WTC11 (cell line): ENCODE measurements around the gene CCDC57.
A peak's percentile ranks its signal among the peaks of the same experiment; 100 is the strongest.

Experiments used
- FOXJ3 ChIP-seq: sonication (generic); formaldehyde crosslinking; IDR thresholded peaks from 2 replicates; pipeline ENCODE4 v1.9.0; 2021; ENCODE audit warnings: missing genetic modification reagents, mild to moderate bottlenecking, borderline replicate concordance
- FOXP1 ChIP-seq: sonication (generic); formaldehyde crosslinking; IDR thresholded peaks from 2 replicates; pipeline ENCODE4 v1.8.0; 2022; ENCODE audit warnings: missing genetic modification reagents, mild to moderate bottlenecking, moderate library complexity, borderline replicate concordance
- IRF2 ChIP-seq: sonication (generic); formaldehyde crosslinking; IDR thresholded peaks from 2 replicates; pipeline ENCODE4 v1.8.0; 2022; ENCODE audit warnings: low read depth, missing genetic modification reagents, borderline replicate concordance
- SOX15 ChIP-seq: fragments of 250-450 bp; sonication (Bioruptor Pico); IDR thresholded peaks from 2 replicates; pipeline ENCODE4 v1.9.0; 2021; ENCODE audit warnings: mild to moderate bottlenecking
- ZNF317 ChIP-seq: sonication (generic); formaldehyde crosslinking; IDR thresholded peaks from 2 replicates; pipeline ENCODE4 v1.8.1; 2023; ENCODE audit warnings: low read depth, mild to moderate bottlenecking, moderate library complexity, missing genetic modification reagents, borderline replicate concordance
- TF ChIP-seq, protein P1 (sequence below): fragments of 200-600 bp; IDR thresholded peaks from 2 replicates; pipeline ENCODE4 v1.8.0; 2022; ENCODE audit warnings: antibody characterized with exemption
- TF ChIP-seq, protein P2 (sequence below): sonication (generic); formaldehyde crosslinking; IDR thresholded peaks from 2 replicates; pipeline ENCODE4 v1.8.1; 2023; ENCODE audit warnings: mild to moderate bottlenecking, missing genetic modification reagents, moderate library complexity
- TF ChIP-seq, protein P3 (sequence below): fragments of 250-450 bp; sonication (Bioruptor Pico); IDR thresholded peaks from 2 replicates; pipeline ENCODE4 v2.1.2; 2022; ENCODE audit warnings: mild to moderate bottlenecking, moderate library complexity
- TF ChIP-seq, protein P4 (sequence below): sonication (generic); formaldehyde crosslinking; IDR thresholded peaks from 2 replicates; pipeline ENCODE4 v1.8.0; 2022; ENCODE audit warnings: missing genetic modification reagents
- TF ChIP-seq, protein P5 (sequence below): sonication (generic); formaldehyde crosslinking; IDR thresholded peaks from 2 replicates; pipeline ENCODE4 v1.8.1; 2023; ENCODE audit warnings: mild to moderate bottlenecking, moderate library complexity, missing genetic modification reagents
- TF ChIP-seq, protein P6 (sequence below): fragments of 250-450 bp; sonication (Bioruptor Pico); IDR thresholded peaks from 2 replicates; pipeline ENCODE4 v1.9.0; 2021; ENCODE audit warnings: mild to moderate bottlenecking
- TF ChIP-seq, protein P7 (sequence below): sonication (generic); formaldehyde crosslinking; IDR thresholded peaks from 2 replicates; pipeline ENCODE4 v1.8.0; 2022; ENCODE audit warnings: mild to moderate bottlenecking, missing genetic modification reagents

DNA sequence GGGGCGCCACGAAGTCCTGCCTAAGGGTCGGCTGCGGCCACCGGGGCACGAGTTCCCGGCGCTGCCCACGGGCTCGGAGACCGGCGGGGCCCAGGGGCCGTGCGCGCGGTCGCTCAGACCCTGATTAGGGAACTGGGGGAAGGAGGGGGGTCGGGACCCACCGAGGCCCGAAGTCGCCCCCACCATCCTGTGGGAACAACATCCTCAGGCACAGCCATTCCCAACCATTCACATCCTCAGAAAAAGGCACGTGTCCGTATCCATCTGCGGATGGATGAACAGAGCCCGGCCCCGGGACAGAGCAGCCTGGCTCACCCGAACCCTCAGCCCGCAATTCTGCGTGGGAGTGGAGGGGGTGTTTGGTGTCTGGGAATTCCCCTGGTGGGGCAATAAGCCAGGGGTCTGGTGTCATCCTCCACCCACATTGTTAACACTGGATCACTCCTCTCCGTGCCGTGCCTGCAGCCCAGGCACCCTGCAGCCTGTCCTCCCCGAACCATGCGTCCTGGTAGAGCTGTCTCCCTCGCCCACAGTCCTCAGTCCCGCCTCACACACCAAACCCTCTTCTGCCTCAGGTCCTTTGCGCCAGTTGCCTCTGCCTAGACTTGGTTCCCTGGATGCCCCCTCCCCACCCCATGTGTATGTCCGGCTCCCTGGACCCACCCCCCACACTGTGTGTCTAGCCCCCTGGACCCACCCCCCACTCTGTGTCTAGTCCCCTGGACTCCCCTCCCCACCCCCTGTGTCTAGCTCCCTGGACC lies 789 bp upstream of the CCDC57 start:
- TF ChIP-seq, protein P1, sequence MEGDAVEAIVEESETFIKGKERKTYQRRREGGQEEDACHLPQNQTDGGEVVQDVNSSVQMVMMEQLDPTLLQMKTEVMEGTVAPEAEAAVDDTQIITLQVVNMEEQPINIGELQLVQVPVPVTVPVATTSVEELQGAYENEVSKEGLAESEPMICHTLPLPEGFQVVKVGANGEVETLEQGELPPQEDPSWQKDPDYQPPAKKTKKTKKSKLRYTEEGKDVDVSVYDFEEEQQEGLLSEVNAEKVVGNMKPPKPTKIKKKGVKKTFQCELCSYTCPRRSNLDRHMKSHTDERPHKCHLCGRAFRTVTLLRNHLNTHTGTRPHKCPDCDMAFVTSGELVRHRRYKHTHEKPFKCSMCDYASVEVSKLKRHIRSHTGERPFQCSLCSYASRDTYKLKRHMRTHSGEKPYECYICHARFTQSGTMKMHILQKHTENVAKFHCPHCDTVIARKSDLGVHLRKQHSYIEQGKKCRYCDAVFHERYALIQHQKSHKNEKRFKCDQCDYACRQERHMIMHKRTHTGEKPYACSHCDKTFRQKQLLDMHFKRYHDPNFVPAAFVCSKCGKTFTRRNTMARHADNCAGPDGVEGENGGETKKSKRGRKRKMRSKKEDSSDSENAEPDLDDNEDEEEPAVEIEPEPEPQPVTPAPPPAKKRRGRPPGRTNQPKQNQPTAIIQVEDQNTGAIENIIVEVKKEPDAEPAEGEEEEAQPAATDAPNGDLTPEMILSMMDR, result no peak
- TF ChIP-seq SOX15 (CRISPR knock-in tag) (no peak), IRF2 (no peak), ZNF317 (no peak), FOXJ3 (CRISPR knock-in tag) (no peak), FOXP1 (CRISPR knock-in tag) (no peak)
- TF ChIP-seq, protein P2, sequence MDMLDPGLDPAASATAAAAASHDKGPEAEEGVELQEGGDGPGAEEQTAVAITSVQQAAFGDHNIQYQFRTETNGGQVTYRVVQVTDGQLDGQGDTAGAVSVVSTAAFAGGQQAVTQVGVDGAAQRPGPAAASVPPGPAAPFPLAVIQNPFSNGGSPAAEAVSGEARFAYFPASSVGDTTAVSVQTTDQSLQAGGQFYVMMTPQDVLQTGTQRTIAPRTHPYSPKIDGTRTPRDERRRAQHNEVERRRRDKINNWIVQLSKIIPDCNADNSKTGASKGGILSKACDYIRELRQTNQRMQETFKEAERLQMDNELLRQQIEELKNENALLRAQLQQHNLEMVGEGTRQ, result peak; percentile 82
- TF ChIP-seq, protein P3, sequence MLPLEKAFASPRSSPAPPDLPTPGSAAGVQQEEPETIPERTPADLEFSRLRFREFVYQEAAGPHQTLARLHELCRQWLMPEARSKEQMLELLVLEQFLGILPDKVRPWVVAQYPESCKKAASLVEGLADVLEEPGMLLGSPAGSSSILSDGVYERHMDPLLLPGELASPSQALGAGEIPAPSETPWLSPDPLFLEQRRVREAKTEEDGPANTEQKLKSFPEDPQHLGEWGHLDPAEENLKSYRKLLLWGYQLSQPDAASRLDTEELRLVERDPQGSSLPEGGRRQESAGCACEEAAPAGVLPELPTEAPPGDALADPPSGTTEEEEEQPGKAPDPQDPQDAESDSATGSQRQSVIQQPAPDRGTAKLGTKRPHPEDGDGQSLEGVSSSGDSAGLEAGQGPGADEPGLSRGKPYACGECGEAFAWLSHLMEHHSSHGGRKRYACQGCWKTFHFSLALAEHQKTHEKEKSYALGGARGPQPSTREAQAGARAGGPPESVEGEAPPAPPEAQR, result no peak
- TF ChIP-seq, protein P4, sequence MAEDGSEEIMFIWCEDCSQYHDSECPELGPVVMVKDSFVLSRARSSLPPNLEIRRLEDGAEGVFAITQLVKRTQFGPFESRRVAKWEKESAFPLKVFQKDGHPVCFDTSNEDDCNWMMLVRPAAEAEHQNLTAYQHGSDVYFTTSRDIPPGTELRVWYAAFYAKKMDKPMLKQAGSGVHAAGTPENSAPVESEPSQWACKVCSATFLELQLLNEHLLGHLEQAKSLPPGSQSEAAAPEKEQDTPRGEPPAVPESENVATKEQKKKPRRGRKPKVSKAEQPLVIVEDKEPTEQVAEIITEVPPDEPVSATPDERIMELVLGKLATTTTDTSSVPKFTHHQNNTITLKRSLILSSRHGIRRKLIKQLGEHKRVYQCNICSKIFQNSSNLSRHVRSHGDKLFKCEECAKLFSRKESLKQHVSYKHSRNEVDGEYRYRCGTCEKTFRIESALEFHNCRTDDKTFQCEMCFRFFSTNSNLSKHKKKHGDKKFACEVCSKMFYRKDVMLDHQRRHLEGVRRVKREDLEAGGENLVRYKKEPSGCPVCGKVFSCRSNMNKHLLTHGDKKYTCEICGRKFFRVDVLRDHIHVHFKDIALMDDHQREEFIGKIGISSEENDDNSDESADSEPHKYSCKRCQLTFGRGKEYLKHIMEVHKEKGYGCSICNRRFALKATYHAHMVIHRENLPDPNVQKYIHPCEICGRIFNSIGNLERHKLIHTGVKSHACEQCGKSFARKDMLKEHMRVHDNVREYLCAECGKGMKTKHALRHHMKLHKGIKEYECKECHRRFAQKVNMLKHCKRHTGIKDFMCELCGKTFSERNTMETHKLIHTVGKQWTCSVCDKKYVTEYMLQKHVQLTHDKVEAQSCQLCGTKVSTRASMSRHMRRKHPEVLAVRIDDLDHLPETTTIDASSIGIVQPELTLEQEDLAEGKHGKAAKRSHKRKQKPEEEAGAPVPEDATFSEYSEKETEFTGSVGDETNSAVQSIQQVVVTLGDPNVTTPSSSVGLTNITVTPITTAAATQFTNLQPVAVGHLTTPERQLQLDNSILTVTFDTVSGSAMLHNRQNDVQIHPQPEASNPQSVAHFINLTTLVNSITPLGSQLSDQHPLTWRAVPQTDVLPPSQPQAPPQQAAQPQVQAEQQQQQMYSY (CRISPR knock-in tag), result no peak
- TF ChIP-seq, protein P5, sequence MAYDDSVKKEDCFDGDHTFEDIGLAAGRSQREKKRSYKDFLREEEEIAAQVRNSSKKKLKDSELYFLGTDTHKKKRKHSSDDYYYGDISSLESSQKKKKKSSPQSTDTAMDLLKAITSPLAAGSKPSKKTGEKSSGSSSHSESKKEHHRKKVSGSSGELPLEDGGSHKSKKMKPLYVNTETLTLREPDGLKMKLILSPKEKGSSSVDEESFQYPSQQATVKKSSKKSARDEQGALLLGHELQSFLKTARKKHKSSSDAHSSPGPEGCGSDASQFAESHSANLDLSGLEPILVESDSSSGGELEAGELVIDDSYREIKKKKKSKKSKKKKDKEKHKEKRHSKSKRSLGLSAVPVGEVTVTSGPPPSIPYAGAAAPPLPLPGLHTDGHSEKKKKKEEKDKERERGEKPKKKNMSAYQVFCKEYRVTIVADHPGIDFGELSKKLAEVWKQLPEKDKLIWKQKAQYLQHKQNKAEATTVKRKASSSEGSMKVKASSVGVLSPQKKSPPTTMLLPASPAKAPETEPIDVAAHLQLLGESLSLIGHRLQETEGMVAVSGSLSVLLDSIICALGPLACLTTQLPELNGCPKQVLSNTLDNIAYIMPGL, result no peak
- TF ChIP-seq, protein P6, sequence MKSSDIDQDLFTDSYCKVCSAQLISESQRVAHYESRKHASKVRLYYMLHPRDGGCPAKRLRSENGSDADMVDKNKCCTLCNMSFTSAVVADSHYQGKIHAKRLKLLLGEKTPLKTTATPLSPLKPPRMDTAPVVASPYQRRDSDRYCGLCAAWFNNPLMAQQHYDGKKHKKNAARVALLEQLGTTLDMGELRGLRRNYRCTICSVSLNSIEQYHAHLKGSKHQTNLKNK, result no peak
- TF ChIP-seq, protein P7, sequence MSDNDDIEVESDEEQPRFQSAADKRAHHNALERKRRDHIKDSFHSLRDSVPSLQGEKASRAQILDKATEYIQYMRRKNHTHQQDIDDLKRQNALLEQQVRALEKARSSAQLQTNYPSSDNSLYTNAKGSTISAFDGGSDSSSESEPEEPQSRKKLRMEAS (CRISPR knock-in tag), result no peak
